ENCODE data around the gene EPB41L1.

DNA sequence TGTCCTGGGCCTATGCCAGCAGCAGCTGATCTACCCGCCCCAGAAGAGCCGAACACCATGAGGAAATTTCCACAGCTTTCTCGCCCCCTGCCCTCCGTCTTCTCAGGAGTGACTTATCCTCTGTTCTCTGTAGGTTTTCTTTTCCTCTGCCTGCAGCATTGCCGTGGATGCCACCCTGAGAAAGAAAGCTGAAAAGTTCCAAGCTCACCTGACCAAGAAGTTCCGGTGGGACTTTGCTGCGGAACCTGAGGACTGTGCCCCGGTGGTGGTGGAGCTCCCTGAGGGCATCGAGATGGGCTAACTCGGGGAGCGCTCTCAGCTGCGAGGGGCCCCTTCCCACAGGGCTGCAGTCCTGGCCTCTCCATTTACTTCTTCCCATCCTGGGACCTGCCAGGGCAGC is 100.9 kb downstream of the EPB41L1 start:
- TF ChIP-seq EZH2phosphoT487 (IDR thresholded peaks at IDR 0.05; ENCODE audit: insufficient read depth, low read depth) = no peak
- TF ChIP-seq EZH2 (IDR thresholded peaks at IDR 0.05; ENCODE audit: insufficient read depth, poor library complexity, severe bottlenecking) = no peak
